ENCODE data around the gene EXO1.
A peak's percentile ranks its signal among the peaks of the same experiment; 100 is the strongest.

EXO1 gene

DNA sequence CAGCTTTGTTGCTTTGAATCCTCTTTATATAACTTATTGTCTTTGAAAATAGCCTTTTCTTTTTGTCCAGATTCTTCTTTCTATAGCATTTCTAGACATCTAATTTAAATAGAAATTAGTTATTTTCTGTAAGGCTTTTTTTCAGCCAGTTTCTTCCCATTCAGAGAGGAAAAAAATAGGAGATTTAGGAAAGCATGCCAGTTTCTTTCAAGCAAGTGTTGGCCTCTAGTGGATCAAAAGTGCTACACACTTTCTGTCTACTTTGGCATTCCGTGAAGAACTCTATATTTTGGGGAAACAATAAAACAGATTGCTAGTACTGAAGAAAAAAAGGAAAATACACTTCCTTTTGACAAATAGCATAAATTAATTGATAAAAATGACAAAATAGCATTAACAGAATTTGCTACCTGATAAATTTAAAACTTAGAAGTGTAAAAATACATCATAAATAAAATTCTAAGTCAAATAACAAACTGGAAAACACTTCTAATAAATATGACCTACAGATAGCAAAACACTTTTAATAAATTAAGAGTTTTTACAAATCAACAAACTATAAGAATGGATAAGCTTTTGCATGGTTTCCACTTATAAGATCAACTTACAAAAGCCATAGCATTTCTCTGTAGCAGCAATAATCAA lies 13.1 kb upstream of the EXO1 start:
- DNase-seq (ENCODE audit: low read depth): peak; percentile 78
- no peak overlapping the region for H3K4me3 ChIP-seq (ENCODE audit: control insufficient read depth, low read depth, low read length)
- TF ChIP-seq, protein P1, sequence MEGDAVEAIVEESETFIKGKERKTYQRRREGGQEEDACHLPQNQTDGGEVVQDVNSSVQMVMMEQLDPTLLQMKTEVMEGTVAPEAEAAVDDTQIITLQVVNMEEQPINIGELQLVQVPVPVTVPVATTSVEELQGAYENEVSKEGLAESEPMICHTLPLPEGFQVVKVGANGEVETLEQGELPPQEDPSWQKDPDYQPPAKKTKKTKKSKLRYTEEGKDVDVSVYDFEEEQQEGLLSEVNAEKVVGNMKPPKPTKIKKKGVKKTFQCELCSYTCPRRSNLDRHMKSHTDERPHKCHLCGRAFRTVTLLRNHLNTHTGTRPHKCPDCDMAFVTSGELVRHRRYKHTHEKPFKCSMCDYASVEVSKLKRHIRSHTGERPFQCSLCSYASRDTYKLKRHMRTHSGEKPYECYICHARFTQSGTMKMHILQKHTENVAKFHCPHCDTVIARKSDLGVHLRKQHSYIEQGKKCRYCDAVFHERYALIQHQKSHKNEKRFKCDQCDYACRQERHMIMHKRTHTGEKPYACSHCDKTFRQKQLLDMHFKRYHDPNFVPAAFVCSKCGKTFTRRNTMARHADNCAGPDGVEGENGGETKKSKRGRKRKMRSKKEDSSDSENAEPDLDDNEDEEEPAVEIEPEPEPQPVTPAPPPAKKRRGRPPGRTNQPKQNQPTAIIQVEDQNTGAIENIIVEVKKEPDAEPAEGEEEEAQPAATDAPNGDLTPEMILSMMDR (conservative IDR thresholded peaks at IDR 0.05; ENCODE audit: control insufficient read depth, insufficient read depth, low read depth, low read length): peak; percentile 88

DNA sequence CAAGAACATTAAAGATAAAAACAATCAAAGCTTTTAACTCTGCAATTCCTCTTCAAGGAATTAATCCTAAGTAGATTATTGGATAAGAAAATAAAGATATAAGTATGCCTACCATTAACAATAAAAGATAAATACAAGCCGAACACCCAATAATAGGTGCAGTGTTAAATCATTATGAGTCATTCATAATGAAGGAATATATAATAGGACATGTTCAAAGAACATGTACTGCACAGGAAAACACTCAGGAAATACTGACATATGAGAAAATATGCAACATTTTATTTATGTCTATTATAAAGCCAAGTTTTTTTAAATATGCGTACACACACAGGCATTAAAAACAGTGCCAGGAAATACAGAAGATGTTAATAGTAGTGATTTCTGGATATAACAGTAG lies 11.1 kb upstream of the EXO1 start:
- no peak for DNase-seq (ENCODE audit: low read depth)
- H3K4me3 ChIP-seq (ENCODE audit: control insufficient read depth, low read depth, low read length): no peak overlapping the region
- TF ChIP-seq, protein P1 (conservative IDR thresholded peaks at IDR 0.05; ENCODE audit: control insufficient read depth, insufficient read depth, low read depth, low read length): no peak

DNA sequence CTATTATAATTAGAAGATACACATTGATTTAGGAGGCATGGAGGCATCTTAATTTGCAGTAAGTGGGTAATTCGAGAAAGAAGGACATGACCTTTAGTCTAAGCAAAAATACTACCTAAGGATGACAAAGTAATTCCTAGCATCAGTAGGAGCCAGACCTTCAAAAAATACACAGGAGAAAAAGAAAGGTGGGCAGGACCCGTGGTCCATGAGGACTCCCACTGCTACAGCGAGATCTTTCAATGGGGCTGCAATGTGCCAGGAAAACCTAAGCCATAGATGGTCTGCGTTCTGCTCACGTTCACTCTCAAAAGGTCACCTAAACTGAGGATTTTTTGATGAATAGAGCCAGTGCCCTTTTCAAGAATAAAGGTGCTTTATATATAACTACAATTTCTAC lies 10.6 kb upstream of the EXO1 start:
- TF ChIP-seq, protein P1 (conservative IDR thresholded peaks at IDR 0.05; ENCODE audit: control insufficient read depth, insufficient read depth, low read depth, low read length): no peak
- DNase-seq (ENCODE audit: low read depth): no peak
- no peak overlapping the region for H3K4me3 ChIP-seq (ENCODE audit: control insufficient read depth, low read depth, low read length)

DNA sequence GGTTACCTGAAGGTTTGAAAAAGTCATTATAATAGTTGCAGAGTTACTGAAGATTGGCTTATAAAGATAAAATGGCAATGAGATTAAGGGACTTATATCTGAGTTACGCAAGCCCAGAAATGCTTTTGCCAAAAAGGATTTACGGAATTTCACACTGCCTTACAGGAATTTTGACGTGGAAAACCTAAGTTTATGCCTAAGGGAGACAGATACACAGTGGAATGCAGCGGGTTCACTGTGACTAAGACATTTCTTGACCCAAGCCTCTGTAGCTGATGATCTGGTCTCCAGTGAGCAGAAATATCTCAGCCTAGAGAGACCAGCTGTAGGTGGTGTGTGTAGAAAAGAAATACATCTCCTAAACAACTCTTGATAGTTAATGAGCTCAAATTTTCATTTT lies 10.1 kb upstream of the EXO1 start:
- DNase-seq (ENCODE audit: low read depth): peak; percentile 92
- TF ChIP-seq, protein P1 (conservative IDR thresholded peaks at IDR 0.05; ENCODE audit: control insufficient read depth, insufficient read depth, low read depth, low read length): no peak
- H3K4me3 ChIP-seq (ENCODE audit: control insufficient read depth, low read depth, low read length): no peak overlapping the region

DNA sequence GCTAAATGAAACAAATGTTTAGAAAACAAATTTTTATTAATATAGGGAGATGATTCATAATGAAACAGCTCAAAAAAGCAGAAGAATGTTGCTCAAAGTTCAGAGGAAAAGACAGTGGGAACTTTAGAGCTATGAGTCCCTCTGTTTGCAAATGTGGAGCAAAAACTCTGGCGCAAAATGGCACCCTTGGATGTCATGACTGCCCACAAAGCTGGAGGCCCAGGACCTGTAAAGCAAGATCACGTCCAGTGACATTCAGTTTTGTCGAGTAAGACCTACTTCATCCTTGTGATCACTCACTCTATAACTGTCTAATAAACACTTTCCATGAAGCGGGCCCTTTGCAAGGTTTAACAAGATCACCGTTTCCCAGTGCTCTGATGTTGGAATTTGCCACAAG lies 9.1 kb upstream of the EXO1 start:
- DNase-seq (ENCODE audit: low read depth): peak; percentile 38
- H3K4me3 ChIP-seq (ENCODE audit: control insufficient read depth, low read depth, low read length): no peak overlapping the region
- TF ChIP-seq, protein P1 (conservative IDR thresholded peaks at IDR 0.05; ENCODE audit: control insufficient read depth, insufficient read depth, low read depth, low read length): no peak

DNA sequence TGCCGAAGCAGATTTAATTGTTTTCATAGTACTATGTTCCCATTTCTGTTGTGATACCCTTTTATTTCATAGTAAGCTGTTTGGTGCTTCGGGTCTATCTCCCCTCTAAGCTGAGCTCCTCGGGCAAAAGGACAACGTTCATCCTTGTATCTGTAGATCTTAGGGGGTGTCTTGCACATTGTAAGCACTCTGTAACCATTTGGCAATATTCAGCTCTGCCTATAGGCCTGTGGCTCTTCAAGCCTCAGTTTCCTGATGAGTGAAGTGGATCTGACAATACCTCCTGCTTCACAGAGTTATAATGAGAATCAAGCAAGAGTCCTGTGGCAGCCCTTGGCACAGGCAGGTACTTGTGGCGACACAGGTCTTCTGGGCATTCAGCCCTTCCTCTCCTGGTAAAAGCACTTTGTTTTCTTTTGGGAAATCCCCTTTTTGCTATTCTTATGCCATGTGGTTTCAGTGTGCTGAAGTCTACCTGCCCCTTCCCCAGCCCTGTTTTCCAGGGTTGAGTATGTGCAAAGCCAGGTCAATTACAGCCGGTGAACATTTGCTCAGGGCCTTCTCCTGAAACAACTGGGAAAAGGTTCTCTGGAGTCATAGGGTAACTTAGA lies 8.5 kb upstream of the EXO1 start:
- no peak for DNase-seq (ENCODE audit: low read depth)
- no peak overlapping the region for H3K4me3 ChIP-seq (ENCODE audit: control insufficient read depth, low read depth, low read length)
- TF ChIP-seq, protein P1 (conservative IDR thresholded peaks at IDR 0.05; ENCODE audit: control insufficient read depth, insufficient read depth, low read depth, low read length): no peak
